ENCODE measurements around the gene AGBL4.

The AGBL4 gene

DNA sequence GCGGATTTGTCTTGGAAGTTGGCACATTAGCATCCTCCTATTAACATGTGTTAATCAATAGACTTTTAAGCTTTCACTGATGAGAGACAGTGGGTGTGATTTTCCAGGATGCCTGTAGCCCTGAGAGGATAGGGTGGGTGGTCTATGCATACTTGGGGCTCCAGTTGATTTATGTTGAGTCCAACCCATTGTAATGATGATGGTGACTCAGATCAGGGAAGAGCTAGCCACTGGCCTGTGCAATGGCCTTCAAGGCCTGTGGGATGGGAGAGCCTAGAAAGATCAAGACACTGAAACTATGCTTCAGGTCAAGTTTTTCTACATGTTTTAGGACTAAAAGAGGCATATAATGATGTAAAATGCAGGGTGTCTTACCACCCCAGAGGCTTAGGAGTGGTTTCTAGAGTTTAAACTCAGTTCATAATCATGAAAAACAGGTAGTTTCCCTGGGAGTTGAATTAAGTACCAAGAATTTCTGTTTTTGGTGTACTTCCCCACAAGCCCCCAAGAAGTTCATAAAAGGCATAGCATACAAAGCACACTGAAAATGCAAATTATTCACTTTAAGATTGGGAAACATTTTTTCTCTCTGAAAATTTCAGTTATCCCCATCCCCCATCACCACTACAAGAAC lies 1267.0 kb downstream of the AGBL4 start:
- no peak for DNase-seq

DNA sequence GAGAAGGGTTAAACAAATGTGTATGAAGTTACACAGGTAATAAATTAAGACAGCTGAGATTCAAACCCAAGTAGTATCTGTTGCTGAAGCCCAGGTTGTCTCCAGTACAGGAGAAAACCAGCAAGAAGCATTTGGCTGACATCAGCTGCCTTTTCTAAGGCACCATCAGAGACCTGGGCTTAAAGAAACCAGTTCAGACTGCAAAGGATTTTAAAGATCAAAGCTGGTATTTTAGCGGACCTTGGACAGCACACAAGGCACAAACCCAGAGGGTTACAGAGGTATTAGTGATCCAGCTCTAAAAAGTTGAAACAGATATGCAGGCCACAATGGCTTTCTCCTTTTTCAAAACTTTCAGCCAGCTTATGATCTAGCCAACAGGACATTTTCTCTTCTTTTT lies 1270.5 kb downstream of the AGBL4 start:
- DNase-seq = no peak

DNA sequence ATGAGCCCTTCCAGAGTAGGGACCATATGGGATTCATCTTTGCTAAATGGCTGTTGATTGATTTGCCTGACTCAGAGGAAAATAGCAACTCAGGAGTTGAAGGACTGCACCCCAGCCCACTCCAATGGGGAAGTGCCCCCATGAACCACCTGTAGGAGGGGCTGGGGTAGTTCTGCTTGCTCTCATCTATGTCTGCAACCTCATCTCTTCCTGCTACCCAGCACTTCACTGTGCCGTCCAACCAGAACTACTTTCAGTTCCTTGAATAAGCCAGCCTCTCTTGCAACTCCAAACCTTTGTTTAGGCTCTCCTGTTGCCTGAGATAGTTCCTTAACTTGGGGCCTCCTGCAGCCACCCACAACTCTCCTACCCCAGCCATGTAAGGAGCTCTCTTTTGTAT lies 1273.6 kb downstream of the AGBL4 start:
- no peak for DNase-seq

DNA sequence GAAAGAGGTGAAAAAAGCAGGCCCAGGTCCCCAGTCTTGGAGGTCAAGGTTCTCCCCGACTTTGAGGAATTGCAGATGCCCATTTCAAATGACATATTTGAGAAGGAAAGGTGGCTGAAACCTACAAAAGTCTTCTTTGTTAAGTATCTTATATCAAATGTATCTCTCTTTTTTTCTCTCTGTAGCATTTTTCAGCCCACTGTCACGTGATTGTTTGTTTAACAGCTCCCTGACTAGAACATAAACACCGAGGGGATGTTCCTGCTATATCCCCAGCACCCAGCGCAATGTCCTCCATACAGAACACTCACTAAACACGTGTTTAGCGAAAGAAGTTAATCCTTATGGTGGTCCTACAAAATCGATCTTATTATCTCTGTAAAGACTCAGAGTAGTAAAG lies 1274.7 kb downstream of the AGBL4 start:
- no peak for DNase-seq

DNA sequence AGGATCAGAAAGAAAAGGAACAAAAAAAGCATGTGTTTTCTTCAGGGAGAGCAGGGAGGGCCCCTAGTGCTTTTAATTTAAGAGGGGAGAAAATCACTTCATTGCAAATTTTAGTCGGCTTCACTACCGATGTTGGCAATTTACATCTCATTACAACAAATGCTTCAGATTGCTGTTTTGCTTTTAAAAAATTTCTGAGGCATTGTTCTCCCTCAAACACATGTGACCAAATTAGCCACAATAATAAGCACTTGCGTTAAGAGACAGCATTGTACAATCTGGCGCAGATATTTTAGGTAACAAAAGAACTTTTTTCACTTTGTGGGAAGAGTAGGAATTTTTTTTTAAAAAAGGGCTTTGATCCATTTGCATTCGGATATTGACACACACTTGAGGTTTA lies 1276.8 kb downstream of the AGBL4 start:
- no peak for DNase-seq

DNA sequence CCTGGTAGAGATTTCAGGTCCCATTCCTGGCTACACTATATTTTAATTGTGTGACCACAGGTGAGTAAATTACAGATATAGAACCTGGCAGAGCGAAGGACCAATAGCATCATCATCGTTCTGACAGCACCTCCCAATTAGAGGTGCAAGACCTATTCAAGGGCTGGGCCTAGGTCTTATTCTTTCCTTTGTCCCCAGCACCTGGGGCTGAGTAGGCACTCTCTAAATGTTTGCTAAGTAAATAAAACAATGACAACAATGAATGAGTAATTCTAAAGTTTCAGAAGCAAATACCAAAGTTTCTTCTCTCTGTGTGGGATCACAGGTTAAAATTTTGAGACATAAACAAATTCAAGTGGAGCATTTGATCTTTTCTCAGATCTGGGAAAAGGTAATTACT lies 1279.7 kb downstream of the AGBL4 start:
- DNase-seq = no peak

DNA sequence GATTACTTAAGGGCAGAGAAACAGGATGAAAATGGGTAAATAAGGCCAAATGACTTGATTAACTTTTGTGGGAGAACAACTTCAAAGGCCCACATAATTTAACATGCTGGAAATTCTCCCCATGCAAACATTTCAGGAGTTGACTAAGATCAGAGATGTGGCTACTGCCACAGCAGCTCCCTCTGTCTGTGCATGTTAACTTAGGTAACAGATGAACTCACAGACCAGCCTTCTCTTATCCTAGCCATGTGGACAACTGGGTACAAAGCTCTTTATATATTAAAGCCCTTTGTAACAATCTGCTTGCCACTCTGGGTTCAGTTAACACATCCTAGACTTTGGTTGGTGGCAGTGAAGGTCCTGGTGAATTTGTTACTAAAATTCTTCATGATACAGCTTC lies 1280.3 kb downstream of the AGBL4 start:
- DNase-seq = no peak

DNA sequence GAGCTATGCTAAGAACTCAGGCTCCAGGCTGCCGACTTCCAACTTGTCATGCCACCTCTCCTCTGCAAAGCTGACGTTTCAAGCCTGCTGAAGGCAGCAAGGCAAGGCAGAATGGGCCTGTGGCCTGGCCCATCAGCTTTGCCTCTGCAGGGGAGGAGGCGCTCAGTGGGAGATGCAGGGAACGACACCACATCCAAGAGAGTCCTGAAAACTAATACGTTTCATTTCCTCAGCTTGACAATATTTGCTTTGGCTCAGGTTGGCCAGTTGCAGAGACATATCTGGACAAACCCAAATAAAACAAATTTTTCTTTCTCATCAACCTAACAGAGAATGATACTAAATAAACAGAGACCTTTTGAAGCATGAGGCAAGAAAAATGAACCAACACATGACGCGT lies 1282.4 kb downstream of the AGBL4 start:
- DNase-seq = no peak

DNA sequence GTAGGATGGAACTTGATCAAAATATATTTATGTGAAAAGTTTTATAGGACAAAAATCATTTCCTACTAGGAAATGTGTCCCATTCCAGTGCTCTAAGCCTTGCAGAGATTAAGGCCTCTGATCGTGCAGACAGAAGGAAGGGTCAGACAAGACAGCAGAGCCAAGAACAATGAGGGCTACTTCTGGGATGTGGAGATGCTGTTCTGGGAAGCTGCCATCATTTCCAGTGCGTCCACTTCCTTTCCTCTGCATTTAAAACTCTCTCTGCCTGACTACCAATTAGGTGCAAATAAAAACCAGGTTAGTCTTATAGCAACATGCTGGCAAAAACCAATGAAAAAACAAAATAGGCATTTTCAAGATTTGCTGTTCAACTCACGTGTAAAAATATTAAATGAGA lies 1283.1 kb downstream of the AGBL4 start:
- no peak for DNase-seq

DNA sequence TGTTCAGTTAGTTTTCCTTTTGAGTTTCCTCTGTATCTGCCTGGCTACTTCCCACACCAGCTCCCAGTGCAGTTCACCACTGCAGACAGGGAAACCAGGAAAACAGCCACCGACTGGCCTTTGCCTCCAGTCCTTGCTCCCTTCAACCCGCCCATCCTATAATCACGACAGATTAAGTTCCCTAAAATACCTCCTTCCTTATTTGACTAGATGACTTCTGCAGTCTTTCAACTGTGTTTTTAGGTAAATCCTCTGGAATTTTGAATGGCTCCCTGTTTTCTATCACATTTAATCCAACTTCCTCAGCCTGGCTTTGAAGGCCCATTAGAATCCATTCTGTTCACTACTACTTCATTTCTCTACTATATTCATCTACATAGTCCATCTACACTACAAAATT lies 1284.7 kb downstream of the AGBL4 start:
- DNase-seq = no peak

DNA sequence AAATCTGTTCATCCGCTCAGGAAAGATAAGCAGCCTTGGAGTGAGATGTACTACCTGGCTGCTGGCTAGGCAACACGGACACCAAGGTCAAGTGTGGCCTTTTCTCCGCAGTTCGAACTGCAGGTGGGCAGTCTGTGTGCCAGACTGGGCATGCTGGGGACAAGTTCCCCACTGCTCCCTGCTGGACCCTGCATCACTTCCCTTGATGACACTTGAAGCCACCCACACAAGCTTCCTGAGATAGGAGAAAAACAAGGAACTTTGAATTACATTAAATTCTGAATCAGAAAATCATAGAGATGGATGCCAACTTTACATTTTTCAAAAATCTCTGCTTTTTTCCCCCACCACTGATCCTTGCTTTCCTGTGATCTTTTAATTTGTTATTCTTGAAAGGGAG lies 1285.4 kb downstream of the AGBL4 start:
- no peak for DNase-seq

DNA sequence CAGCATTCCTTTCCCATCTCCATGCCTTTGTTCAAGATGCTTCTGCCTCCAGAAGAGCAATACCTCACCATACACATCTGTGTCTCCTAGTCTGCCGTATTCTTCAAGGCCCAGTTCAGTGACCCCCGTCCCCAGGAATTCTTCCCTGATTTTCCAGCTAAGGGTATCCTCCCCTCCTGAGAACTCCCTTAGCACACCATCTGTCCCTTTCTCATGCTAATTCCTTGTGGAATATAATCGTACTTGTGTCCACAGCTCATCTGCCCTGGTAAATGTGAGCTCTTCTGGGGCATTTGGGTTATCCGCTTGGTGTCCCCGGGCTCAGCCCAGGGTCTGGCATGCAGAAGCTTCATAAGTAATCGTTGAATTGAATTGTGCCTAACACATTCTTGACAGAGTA lies 1288.0 kb downstream of the AGBL4 start:
- DNase-seq = no peak

DNA sequence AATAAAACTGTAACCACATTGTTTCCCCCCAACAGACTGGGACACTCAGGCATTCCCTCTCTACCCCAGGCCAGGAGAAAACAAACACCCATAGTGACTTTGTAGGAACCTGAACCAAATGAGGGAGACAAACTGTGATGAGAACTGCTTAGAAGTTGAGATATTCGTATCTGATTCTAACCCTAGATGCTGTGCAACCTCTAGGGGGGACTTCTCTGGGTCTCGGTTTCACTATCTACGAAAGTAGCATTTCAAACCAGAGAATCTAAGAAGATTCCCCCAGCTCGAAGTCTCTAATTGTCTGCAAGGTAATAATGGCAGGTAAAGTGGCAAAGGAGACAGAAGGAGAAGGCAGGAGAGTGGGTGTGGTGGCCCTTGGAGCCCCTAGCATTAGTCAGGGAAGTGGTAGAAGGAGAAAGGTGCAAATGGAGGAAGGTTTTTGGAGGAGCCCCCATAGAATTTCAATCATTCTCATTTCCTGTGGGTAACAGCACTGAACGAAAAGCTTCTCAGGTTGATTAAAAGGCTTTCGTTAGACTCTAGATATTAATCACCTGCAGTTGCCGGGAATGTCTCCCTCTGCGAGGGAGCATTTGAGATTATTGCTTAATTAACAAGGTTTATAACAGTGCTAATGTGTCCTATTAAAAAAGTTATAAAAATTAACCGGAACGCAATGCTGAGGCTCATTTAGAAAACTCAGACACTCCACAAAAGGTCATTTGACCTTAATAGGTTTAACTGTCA lies 1293.4 kb downstream of the AGBL4 start:
- peak in 1 of 5 experiments; percentile 34 for DNase-seq

DNA sequence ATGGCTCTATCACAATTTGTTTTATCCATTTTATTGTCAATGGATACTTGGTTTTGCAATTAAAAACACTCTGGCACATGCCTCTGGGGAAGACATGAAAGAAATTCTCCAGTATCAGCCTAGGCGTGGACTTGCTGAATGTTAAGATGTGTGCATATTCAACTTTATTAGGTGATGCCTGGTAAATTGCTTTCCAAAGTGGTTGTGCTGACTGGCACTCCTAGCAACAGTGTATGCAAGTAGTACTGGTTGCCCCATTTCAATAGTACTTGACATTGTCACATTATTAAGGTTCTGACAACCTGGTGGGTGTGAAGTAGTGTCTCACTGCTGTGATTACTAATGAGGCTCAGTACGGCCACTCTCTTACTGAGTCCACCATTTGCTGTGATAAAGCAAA lies 1295.2 kb downstream of the AGBL4 start:
- DNase-seq = no peak

DNA sequence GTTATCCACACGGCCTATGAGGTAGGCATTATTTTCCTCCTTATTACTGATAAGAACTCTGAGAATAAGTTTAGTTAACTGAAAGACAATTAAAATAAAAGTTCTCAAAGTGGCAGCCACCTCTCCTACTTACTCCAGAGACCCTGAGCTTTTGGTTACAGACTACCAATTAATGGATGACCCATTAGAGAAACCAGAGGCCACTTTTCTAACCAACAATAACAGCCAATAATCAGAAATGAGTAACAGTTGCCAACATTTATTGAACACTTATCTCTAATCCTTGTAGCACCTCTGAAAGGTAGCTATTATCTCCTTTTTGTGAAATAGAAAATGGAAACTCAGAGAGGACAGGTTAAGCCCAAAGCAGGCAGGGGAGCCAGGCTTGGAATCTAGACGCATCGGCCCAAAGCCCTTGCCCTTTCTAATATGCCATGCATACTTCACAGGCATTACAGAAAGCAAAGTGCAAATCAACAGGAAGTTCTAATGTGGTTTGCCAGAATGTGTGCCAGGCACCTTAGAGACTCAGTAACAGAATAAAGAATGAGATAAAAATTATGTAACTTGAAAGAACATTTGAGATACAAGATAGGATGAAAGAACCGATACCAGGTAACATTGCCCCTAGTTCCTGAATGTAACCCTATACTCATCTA lies 1297.1 kb downstream of the AGBL4 start:
- peak in 1 of 5 experiments; percentile 27 for DNase-seq

DNA sequence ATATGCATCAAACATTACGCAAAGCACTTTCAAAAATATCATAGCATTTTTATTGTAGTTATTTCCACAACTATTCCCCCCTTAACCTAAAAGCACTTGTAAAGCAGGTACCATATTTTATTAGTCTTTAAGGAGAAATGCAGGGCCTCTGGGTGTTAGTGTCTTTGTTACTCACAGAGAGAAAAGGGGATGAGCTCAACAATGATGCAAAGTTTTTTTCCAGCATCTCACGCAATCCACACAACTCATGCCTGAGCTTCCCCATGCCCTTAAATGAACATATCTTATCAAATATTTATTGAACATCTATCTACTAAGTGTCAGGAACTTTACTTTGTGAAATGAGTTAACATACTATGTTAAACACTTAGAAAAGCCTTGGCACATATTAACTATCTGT lies 1297.6 kb downstream of the AGBL4 start:
- DNase-seq = no peak

DNA sequence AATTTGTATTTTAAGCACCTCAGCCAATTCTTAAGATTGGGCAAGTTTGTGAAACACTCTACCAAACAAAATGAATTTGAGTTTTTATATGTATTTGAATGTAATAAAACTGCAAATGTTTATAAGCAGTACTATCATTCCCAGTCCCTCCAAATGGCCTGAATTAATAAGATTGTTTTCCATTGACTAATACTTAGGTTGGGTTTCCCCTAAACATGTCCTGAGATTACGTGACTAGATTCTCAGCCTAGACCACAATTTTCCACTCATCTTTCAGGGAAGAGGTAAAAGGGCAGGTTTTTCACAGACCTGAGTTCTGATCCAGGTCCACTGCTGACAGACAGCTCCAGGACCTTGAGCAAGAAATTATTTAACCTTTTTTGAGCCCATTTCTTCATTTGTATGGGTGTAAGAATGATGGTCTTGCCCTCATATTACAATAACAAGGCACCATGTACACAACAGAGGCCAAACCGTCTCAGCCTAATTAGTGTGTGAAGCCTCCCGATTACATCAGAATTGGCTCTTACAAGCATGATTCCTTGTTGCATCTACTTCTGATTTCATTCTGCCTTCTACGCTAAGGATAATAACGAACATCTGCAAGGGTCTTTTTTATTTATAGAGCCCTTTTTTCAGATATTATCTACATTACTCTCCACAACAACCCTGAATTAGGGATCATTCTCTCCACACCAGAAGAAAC lies 1298.3 kb downstream of the AGBL4 start:
- no peak for DNase-seq

DNA sequence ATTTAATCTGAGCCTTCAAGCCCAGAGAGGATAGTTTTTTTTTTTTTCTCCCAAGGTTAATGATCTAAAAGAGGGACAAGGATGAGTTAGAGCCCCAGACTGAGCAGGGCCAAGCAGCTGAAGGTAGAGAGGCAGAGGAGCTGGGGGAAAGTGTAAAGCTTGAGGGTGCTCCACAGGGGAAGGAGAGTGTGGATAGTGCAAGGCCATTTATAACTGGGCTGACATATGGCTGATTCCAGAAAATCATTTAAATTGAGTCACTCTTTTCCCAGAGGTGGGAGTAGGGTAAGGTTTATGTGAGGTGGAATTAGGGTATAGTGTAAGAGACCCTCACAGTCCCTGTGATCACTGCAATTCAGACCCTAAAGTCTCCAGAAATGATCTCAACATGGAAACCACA lies 1302.8 kb downstream of the AGBL4 start:
- no peak for DNase-seq

DNA sequence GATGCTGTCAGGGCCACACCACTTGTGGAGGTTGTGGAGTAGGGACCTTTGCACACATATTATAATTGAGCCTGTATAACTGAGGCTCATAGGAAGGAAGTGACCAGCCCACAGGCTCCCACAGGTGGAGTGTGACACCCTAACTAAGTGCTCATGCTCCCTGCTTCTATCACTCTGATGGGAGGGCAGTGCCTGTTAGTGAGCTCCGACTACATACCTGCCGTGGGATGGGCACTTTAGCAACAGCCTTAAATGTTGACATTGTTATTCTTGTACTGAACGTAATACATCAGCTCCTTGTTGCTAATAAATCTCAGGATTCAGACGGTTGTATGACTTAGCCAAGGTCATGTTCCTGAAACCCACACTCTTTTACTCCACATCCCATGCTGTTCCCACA lies 1305.0 kb downstream of the AGBL4 start:
- no peak for DNase-seq

DNA sequence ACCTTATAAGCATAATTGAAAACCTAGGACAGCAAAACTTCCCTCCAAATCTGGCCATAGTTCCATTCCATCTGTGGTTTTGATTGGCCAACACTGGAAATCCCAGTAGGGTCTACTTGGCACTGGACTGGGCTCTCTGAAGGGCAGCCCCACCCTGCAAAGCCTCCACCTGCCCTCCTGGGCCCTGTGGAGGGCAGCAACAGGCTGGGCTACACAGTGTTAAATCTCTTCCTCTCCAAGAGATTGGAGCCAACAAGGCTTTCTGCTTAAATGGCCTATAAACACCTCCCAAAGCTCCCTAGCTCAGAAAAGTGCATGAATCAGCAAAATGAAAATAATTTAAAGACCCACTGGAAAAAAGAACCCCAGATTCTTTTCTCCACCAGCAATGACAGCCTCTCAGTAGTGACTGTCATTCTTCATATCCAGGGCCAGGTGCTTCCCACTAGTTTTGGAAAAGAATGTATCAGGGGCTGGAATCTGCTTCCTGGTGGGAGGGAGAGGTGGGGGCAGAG lies 1305.6 kb downstream of the AGBL4 start:
- no peak for DNase-seq

DNA sequence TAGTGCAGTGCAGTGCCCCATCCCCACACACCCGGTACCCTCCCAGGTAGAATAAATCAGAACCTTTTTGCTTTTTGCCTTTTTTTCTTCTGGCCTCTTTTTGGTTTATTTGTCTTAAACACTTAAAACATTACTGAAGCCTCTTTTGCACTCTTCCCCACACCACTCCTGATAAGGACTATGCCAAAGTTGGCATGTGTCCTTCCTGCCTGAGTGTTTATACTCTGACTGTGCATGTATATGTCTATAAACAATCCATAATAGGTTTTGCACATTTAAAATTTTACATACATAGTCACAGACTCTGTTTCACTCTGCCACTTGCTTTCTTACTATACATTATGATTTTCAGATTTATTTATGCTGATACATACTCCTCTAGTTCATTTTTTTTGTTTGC lies 1306.7 kb downstream of the AGBL4 start:
- DNase-seq = no peak

DNA sequence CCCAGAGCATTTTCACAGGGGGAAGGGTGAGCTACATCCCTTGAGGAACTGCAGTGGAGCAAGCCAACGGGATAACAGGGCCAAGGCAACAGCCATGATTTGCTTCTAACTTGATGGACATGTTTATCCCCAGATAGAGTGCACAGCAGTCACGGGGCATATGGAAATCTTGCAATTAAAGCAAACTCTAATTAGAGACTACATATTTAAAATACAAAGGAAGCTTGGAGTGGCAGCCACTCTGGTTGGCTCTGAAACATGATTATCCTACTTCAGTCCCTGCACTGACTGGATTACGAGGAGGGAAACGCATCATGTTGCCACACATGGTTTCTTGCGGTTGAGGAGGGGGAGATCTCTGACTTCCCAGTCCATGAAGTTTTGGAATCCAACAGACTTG lies 1307.8 kb downstream of the AGBL4 start:
- no peak for DNase-seq

DNA sequence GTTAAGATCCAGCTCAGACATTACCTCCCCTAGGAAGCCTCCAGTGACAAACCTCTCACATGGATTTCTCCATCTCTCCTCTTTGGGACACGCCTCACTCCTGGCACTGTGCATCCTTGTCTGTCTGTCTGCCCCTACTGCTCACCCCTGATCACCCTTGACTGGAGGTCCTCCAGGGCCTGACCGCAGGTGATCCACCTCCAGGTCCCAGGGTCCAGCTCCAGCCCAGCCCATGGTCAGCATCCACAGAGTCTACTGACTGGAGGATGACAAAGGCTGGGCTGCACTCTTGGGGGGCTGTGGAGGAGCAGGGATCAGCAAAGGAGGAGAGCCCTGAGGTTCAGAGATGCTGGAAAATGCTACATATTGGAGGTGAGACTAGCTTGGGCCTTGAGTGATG lies 1312.8 kb downstream of the AGBL4 start:
- DNase-seq = no peak
